GM10248 (cell line): ENCODE measurements around the gene NOL4L.

Experiments used
- CTCF ChIA-PET: fragments of 300-600 bp; sonication (Branson Sonifier 250); formaldehyde crosslinking; extraction: SDS; loops from one replicate; lab custom pipeline; 2021; ENCODE audit warnings: antibody characterized with exemption; lab: Yijun Ruan, JAX
- POLR2A ChIA-PET: fragments of 350-650 bp; sonication (Branson Sonifier 250); formaldehyde crosslinking; extraction: SDS; loops from one replicate; lab custom pipeline; 2020; ENCODE audit warnings: antibody characterized with exemption; lab: Yijun Ruan, JAX
- DNase-seq: peaks from one replicate; pipeline ENCODE4 v3.0.0; 2012; ENCODE audit errors: extremely low spot score
- TF ChIP-seq, protein P1 (sequence below): IDR thresholded peaks from 2 replicates; pipeline ENCODE4 v1.5.1; 2012; ENCODE audit warnings: mild to moderate bottlenecking, low read depth; ENCODE audit errors: extremely low read depth, missing control alignments, control extremely low read depth

Gene NOL4L

DNA sequence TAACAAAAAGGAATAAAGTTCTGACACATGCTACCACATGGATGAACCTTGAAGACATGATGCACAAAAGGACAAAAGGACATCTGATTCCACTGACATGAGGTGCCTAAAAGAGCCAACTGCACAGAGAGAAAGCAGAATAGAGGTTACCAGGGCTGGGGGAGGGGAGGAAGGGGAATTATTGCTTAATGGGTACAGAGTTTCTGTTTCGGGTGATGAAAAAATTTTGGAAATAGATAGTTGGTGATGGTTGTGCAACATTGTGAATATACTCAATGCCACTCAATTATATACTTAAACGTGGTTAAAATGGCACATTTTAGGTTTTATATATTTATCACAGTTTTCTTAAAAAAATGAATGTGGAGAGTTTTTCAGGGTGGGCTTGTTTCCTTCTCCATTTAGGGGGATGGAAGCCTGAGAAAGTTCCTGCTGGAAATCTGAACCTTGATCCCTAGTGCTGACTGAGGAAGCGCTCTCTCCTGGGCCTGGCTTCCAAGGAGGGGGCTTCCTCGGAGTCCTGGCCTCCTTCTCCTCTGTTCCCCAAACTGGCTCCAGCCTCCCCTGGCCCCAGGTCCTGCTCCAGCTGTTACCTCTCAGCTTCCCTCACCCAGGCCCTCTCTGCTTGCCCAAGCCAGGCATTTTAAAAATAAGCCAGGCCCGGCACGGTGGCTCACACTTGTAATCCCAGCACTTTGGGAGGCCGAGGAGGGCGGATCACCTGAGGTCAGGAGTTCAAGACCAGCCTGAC, 79.2 kb downstream of the NOL4L start:
- TF ChIP-seq, protein P1, sequence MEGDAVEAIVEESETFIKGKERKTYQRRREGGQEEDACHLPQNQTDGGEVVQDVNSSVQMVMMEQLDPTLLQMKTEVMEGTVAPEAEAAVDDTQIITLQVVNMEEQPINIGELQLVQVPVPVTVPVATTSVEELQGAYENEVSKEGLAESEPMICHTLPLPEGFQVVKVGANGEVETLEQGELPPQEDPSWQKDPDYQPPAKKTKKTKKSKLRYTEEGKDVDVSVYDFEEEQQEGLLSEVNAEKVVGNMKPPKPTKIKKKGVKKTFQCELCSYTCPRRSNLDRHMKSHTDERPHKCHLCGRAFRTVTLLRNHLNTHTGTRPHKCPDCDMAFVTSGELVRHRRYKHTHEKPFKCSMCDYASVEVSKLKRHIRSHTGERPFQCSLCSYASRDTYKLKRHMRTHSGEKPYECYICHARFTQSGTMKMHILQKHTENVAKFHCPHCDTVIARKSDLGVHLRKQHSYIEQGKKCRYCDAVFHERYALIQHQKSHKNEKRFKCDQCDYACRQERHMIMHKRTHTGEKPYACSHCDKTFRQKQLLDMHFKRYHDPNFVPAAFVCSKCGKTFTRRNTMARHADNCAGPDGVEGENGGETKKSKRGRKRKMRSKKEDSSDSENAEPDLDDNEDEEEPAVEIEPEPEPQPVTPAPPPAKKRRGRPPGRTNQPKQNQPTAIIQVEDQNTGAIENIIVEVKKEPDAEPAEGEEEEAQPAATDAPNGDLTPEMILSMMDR: no peak
- ChIA-PET POLR2A (no interaction called here), CTCF (no interaction called here)
- DNase-seq: no peak

DNA sequence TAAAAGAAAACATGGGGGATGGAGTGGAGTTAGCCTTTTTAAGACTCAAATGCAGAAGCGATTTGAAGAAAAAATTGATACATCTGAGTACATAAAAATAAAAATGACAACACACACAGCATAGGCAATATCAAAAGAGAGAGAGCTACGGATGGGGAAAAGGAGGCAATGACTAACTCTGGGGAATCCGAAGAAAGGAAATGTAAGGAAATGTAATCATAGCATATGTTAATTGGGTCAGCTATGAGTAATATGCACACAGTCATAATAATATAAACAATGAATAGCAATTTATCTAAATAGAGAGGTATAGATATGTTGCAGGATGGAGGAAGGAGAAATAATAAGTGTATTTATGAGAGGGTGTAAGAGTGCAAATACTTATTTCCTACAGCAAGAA, 83.4 kb downstream of the NOL4L start:
- no peak for DNase-seq
- POLR2A ChIA-PET: no interaction called here

DNA sequence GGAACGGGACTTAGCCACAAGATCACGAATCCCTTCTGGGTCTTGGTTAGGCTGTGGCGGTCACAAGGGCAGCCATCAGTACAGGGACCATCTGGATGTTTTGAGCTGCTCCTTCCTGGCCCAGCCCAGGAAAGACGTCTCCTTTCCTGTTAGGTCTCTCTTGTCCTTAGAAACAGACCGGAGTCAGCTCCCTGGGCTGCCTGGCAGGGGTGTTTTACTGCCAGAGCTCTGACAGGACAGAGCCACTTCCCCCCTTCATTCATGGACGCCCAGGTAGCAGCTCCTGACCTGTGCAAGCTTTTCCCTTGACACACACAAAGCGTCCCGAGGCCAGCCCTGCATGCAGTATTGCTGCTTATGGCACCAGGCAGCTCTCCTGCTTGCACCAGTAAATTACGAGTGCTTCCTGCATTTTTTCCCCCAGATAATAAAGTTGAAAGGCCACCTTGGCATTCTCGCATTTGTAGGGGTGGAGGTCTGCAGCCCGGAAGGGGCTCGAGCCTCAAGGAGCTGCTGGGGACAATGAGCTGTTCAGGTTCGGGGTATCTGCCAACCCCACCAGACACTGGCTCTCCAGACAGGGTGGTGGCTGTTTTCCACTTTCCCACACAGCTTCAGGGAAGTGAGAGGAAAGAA, 87.4 kb downstream of the NOL4L start:
- CTCF ChIA-PET: interaction anchor here (0.7 to 4.1 kb wide), 5 partner anchors 10 to 155 kb away, joined by 3 to 21 read pairs (median 5); no protein-coding TSS in a partner anchor
- no peak for DNase-seq
- POLR2A ChIA-PET: interaction anchor here (0.6 kb wide), 2 partner anchors 64 to 87 kb away, joined by 3 to 4 read pairs; partner anchors contain the start of gene NOL4L
- TF ChIP-seq, protein P1: no peak

More for the DNA sequence above, 83.4 kb downstream of the NOL4L start:
- CTCF ChIA-PET: interaction anchor here (1.4 to 2.1 kb wide), 3 partner anchors 10 to 150 kb away, joined by 3 to 7 read pairs (median 4); no protein-coding TSS in a partner anchor
- TF ChIP-seq, protein P1: no peak

DNA sequence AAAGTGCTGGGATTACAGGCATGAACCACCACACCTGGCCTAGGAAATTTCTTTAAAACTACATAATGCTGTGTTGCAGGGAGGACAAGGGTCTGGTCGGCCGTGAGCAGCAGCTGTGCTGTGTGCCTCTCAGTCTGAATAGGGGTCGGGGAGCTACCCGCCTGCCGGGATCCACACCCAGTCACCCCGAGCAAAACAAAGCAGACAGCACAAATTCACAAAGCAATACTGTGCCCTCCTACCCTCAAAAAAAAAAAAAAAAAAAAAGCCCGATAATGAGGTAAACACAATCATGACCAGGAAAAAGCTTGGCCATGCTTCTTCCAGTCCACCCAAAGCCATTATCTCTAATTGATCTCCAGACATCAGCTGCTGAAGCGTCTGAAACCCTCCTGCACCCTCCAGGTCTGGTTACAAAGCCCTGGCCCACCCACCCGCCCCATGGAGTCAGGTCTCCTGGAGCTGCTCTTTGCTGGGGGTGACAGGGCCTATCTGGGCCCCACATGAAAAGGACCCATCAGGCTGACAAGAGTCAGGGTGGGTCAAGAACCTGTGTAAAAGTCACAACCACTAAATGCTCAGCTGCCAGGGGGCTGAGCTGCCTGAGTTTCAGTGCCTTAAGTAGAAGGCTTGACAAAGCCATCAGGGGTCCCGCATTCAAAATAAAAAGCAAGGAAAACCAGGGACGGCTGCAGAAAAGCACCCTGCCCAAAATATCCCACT, 88.2 kb downstream of the NOL4L start:
- ChIA-PET CTCF (interaction anchor here (1.1 to 4.1 kb wide), 3 partner anchors 11 to 155 kb away, joined by 5 to 21 read pairs (median 13); no protein-coding TSS in a partner anchor), POLR2A (interaction anchor here (0.6 kb wide), 2 partner anchors 64 to 88 kb away, joined by 3 to 4 read pairs; partner anchors contain the start of gene NOL4L)
- TF ChIP-seq, protein P1: no peak

DNA sequence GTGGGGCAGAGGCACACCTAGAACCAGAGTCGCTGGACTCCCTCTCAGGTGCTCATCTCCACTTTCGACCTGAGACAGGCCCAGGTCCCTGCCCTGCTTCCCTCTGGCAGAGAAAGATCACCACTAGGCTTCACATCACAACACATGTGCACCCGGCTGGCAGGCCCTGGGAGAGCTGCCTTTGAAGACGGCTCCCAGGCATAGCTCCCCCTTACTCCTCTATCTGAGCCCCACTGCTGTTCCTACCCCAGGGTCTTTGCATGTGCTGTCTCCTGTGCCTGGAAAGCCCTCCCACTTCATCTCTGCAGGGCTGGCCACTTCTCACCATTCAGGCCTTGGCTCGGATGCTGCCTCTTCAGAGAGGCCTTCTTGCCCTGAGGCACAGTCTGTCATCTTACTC, 89.2 kb downstream of the NOL4L start:
- TF ChIP-seq, protein P1: no peak
- POLR2A ChIA-PET: no interaction called here
- DNase-seq: no peak
- CTCF ChIA-PET: interaction anchor here (1.2 kb wide), 1 partner anchor 10 kb away, joined by 10 read pairs; no protein-coding TSS in a partner anchor

More for the DNA sequence above, 88.2 kb downstream of the NOL4L start:
- no peak for DNase-seq

DNA sequence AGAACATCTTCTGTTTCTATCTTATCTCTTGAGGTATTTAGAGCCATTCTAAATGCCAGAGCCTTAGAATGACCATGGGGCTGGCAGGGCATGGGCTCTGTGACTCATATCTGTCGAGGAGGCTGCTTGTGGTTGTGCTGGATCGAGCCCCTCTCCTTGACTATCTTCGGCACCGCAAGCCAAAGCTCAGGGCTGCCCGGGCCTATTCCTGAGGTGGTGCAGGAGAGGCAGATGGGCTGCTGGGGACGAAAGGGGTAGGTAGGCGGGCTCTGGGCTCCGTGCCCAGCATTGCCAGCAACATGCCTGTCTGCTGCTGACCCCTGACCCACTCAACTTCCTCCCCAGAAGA, 89.9 kb downstream of the NOL4L start:
- TF ChIP-seq, protein P1: no peak
- POLR2A ChIA-PET: no interaction called here
- no peak for DNase-seq
- CTCF ChIA-PET: interaction anchor here (1.2 kb wide), 1 partner anchor 9 kb away, joined by 10 read pairs; no protein-coding TSS in a partner anchor
